Measurements from ENCODE around the gene RBFA. TPM values are rescaled to one million over a fixed set of nuclear protein-coding genes. Genes with fewer than 3 reads are reported as not detected.

Gene RBFA
- total and polyA plus RNA-seq, 2 of the 13 experiments (the other 11 are each of a cell fraction or from before 2014, with no cell fraction given) = 29.7 to 42.4 TPM

- TF ChIP-seq KAT7 (CRISPR knock-in tag; IDR thresholded peaks at IDR 0.05; ENCODE audit: borderline replicate concordance) (peak; percentile 61; the same call in 1 of the 2 replicates), UBTF (CRISPR knock-in tag; IDR thresholded peaks at IDR 0.05) (peak; percentile 78), ZIK1 (CRISPR knock-in tag; IDR thresholded peaks at IDR 0.05; ENCODE audit: borderline replicate concordance, low read depth) (peak; percentile 52; the same call in 1 of the 2 replicates), ZNF839 (CRISPR knock-in tag; IDR thresholded peaks at IDR 0.05; ENCODE audit: borderline replicate concordance) (peak; percentile 88; the same call in 1 of the 2 replicates), ZNF710 (CRISPR knock-in tag; IDR thresholded peaks at IDR 0.05; ENCODE audit: borderline replicate concordance) (peak; percentile 60), ZFP36L1 (CRISPR knock-in tag; IDR thresholded peaks at IDR 0.05) (no peak), ZBTB3 (CRISPR knock-in tag; IDR thresholded peaks at IDR 0.05; ENCODE audit: borderline replicate concordance, low read depth) (0 out of 2 replicates have a peak, but pooled peaks have one; percentile 68), HNRNPL (IDR thresholded peaks at IDR 0.05; ENCODE audit: low read depth, low read length) (no peak), ZNF776 (CRISPR knock-in tag; IDR thresholded peaks at IDR 0.05) (peak; percentile 91), ZNF766 (CRISPR knock-in tag; IDR thresholded peaks at IDR 0.05; ENCODE audit: borderline replicate concordance) (peak; percentile 74; the same call in 1 of the 2 replicates), ZNF761 (CRISPR knock-in tag; conservative IDR thresholded peaks at IDR 0.05) (peak; percentile 88), CAMTA2 (CRISPR knock-in tag; IDR thresholded peaks at IDR 0.05; ENCODE audit: borderline replicate concordance) (peak; percentile 82; the same call in 1 of the 2 replicates), HOXA7 (CRISPR knock-in tag; IDR thresholded peaks at IDR 0.05) (no peak), ZBTB10 (CRISPR knock-in tag; IDR thresholded peaks at IDR 0.05; ENCODE audit: borderline replicate concordance) (no peak), ZNF253 (CRISPR knock-in tag; IDR thresholded peaks at IDR 0.05; ENCODE audit: borderline replicate concordance) (no peak), JUNB (CRISPR knock-in tag; IDR thresholded peaks at IDR 0.05; ENCODE audit: borderline replicate concordance) (peak; percentile 6; the same call in 1 of the 2 replicates), BCL3 (CRISPR knock-in tag; IDR thresholded peaks at IDR 0.05) (peak; percentile 90; the same call in 1 of the 2 replicates), NFRKB (IDR thresholded peaks at IDR 0.05) (no peak), HNRNPLL (IDR thresholded peaks at IDR 0.05; ENCODE audit: low read depth, low read length, poor library complexity, severe bottlenecking) (peak; percentile 82), ZBTB20 (CRISPR knock-in tag; IDR thresholded peaks at IDR 0.05; ENCODE audit: borderline replicate concordance, low read depth) (no peak)
Measured at GRCh38 chr18:80034068-80034851, at the start of gene RBFA (continued).

Data from HepG2 (cell line).